Activated CD8-positive, alpha-beta memory T cell treated with anti-CD3 and anti-CD28 coated beads, Interleukin-2, amount 10 ng/mL, durations not matched to agents 7 days and 5 days (primary cell): ENCODE results near the gene TNC. TPM values are rescaled to one million over a fixed set of nuclear protein-coding genes. Genes with fewer than 3 reads are reported as not detected.

Experiments
- ATAC-seq: fragments of 150-1000 bp; cut with Tn5 transposase; one replicate; pipeline ENCODE4 v1.10.0; 2021; ENCODE audit warnings: moderate library complexity
- CTCF ChIA-PET: fragments of 350-600 bp; sonication (Branson Sonifier 250); formaldehyde crosslinking; loops from one replicate; lab custom pipeline; 2021; ENCODE audit warnings: antibody characterized with exemption; lab: Charles Lee
- DNase-seq: peaks from one replicate; pipeline ENCODE4 v3.0.0-alpha.2; 2020
- H3K27ac Mint-ChIP-seq: one replicate; pipeline ENCODE4 v1.8.0; 2021; ENCODE audit warnings: mild to moderate bottlenecking, mixed read lengths
- H3K27me3 Mint-ChIP-seq: one replicate; pipeline ENCODE4 v1.8.0; 2021; ENCODE audit warnings: mixed read lengths
- H3K36me3 Mint-ChIP-seq: one replicate; pipeline ENCODE4 v1.8.0; 2021; ENCODE audit warnings: mild to moderate bottlenecking, mixed read lengths
- H3K4me1 Mint-ChIP-seq: one replicate; pipeline ENCODE4 v1.8.0; 2021; ENCODE audit warnings: mixed read lengths
- H3K4me3 Mint-ChIP-seq: one replicate; pipeline ENCODE4 v1.8.0; 2021; ENCODE audit warnings: mild to moderate bottlenecking, moderate library complexity, mixed read lengths
- H3K9me3 Mint-ChIP-seq: one replicate; pipeline ENCODE4 v1.8.0; 2022; ENCODE audit warnings: low read depth, mixed read lengths
- total RNA-seq, 2 experiments: library from RNA; stranded (reverse); gene quantifications; one replicate each; pipeline ENCODE4 v1.2.3, GENCODE V29; 2021

The TNC gene
- total RNA-seq, 2 experiments from 2014 or later: 0.32 to 0.61 TPM

DNA sequence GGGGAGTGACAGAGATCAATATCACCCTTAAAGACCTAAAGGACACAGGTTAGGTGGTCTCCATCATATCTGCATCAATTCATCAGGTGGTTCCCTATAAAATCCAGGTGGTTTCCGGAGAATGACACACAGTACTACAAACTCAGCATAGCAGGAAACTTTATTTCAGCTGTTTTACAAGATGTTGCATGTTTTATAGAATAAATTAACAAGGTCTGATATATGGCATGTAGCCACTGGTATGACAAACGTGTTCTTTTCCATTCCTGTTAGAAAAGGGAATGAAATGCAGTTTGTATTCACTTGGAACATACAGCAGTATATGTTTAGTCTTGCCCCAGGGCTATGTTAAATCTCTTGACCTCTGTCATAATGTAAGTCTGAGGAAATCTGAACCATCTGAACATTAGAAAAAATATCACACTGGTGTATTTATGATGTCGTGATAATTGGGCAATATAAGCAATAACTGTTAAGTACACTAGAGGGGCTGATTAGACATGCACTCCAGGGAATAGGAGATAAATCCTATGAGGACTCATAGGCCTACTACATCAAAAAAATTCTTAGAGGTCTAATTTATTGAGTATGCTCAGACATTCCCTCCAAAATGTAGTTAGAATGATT, 145.3 kb downstream of the TNC start:
- H3K27ac Mint-ChIP-seq: no peak overlapping the region
- no peaks in the 10 kb centered on the region for H3K27me3 Mint-ChIP-seq
- CTCF ChIA-PET: interaction anchor here (1.2 to 1.6 kb wide), 2 partner anchors 8 to 24 kb away, joined by 3 to 4 read pairs; no protein-coding TSS in a partner anchor
- no peak for ATAC-seq
- peaks cover 2% of the 10 kb centered on the region for H3K36me3 Mint-ChIP-seq
- H3K9me3 Mint-ChIP-seq: no peaks in the 10 kb centered on the region
- H3K4me3 Mint-ChIP-seq: no peak overlapping the region
- H3K4me1 Mint-ChIP-seq: peaks cover 4% of the 10 kb centered on the region
- DNase-seq: no peak

Other genes with a start within 250 kb of the TNC start
- gene TNFSF8, start 187.6 kb downstream of the TNC start, total RNA-seq: 10 to 100 TPM; 30.3 to 34.5 TPM